ENCODE results near the gene EIF3I.

Gene EIF3I

GRCh38 chr1:32221980-32222755, at the start of gene EIF3I, which contains the start of gene TMEM234:
TSS of gene EIF3I (plus strand) at chr1:32222407. CDS start at chr1:32222442, 35 bp downstream.
TSS of gene TMEM234 (minus strand) at chr1:32222353. CDS start at chr1:32222322, 31 bp downstream.
- peak; percentile 80 to 90 (median 88) for DNase-seq

GRCh38 chr1:32172621-32173245, 49.5 kb upstream of the EIF3I start:
- DNase-seq, result no peak

DNA sequence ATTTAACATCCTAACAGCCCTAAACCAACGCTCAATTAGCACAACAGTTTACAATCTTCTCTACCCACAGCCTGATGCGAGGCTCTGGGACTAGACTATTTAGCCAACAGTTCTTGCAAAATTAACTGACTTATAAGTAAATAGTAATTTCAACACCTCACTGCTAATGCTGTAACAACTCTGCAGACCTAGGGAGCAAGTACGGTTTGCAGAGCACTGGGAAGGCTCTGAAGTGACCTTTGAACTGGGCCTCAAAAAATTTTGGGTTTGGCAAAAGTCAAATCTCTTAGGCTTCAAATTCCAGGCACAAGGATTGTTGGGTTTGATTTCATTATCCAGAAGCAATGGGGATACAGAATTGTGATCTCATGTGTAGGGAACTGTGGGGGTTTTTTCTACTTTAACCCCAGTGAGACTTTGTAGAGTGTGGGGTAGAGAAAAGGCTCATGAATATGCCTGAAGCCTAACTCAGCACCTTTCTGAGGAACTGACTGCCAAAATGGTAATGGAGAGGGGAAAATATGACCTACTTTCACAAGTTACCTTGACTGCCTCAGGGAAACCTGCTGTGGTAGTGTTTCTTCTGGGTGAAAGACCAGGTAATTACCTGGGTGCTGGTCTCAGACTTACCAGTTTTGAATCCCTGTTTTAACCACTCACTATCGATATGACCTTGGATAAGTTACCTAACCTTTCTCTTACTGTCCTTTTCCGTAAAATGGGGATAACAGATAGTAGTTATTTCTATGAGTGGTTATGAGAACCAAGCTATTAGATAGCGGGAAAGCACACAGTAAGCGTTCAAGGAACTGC, 43.6 kb upstream of the EIF3I start:
- no peak for DNase-seq

- DNase-seq, result no peak
Observed at GRCh38 chr1:32179193-32179442, 43.1 kb upstream of the EIF3I start.

GRCh38 chr1:32179443-32180185, 42.6 kb upstream of the EIF3I start, which contains the start of gene TXLNA:
TSS of gene TXLNA (plus strand) at chr1:32179675. CDS start at chr1:32180346, 671 bp downstream.
- DNase-seq, result peak; percentile 84 to 97 (median 88)

- DNase-seq, result peak in 3 of 6 experiments; percentile 13 to 34 (median 28)
Observed at GRCh38 chr1:32180186-32181060, 41.8 kb upstream of the EIF3I start.

GRCh38 chr1:32181065-32181464, 41.1 kb upstream of the EIF3I start:
- no peak for DNase-seq

DNA sequence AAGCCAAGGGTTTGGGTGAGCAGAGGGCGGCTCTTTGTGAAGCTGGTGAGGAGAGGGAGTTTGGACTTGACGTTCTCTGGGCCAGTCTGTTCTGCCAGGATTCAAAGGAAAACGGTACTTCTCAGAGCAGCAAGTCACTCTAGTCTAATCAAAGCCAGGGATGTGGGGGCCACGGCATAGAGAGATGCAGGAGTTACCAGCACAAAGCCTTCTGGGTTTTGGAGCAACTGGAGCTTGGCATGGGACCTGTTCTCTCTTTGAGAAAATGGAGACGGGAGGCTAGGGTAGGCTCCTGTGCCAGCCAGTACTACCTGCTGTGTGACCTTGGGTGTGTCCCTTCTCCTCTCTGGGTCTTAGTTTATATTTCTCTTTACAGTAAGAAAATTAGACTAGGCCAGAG, 40.6 kb upstream of the EIF3I start:
- DNase-seq, result no peak

GRCh38 chr1:32182060-32182459, 40.1 kb upstream of the EIF3I start:
- DNase-seq, result no peak

DNA sequence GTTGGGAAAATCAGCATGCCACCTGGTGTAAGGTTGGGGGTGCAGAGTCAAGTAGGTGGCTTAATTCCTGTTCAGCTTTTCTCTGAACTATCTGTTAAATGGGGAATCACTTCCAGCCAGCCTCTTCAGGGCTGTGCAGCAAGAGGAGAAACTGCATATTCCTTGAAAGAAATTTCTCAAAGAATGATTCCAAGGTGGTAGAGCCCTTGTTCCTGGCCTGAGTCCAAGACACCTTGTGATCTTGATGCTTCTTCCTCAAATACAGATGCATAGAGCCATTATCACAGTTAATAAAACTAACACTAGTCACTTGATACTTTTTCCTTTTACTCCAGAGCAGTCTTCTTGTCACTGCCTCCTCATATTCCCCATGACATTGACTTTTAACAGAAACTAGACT, 37.6 kb upstream of the EIF3I start:
- DNase-seq, result no peak

- DNase-seq, result no peak
Observed at GRCh38 chr1:32186077-32186476, 36.1 kb upstream of the EIF3I start.

GRCh38 chr1:32186491-32186890, 35.7 kb upstream of the EIF3I start:
- DNase-seq, result no peak

GRCh38 chr1:32187850-32188249, 34.4 kb upstream of the EIF3I start:
- no peak for DNase-seq

DNA sequence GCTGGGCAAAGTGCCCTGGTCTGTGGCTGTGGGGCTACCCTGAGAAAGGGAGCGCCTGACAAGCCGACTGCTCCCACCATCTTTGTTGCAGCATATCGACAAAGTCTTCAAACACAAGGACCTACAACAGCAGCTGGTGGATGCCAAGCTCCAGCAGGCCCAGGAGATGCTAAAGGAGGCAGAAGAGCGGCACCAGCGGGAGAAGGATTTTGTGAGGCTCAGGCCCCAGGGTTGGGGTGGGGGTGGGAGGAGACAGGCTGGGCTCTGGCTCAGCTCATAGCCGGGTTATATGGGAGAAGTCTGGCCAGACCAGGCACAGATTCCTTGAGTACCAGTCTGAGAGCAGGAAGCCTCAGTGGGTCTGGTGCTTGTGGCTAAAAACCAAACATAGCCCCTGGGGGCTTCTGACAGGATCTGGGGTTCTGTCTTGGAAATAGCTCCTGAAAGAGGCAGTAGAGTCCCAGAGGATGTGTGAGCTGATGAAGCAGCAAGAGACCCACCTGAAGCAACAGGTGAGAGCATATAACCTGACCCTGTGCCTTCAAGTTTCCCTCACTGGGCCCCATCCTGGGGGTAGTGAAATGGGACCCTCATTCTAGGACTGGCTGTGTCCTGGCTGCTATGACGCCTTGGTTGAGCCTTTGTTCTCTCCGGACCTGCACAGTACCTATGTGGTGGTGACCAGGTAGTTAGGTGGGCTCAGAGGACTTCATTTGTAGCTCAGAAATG, 29.8 kb upstream of the EIF3I start:
- DNase-seq, result no peak

- no peak for DNase-seq
Observed at GRCh38 chr1:32194984-32195383, 27.2 kb upstream of the EIF3I start.

DNA sequence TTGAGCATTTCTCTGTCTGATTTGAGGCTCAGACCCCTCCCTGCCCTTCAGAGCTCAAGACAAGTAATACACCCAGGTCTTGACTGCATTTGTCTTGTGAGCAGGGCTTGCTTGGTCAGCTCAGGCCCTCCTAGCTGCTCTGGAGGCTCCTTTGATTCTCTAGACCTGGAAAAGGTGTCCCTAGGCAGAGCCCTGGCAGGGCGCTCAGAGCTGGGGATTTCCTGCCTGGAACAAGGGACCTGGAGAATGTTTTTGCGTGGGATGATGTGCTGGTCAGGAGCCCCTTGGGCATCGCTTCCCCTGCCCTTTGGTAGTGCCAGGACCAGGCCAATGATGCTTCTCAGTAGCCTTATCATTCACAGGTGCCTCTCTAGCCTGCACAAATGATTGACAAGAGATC, 26.7 kb upstream of the EIF3I start:
- DNase-seq, result no peak

GRCh38 chr1:32195972-32196823, 26.0 kb upstream of the EIF3I start:
- peak in 2 of 6 experiments; percentile 7 to 13 for DNase-seq

GRCh38 chr1:32197074-32197473, 25.1 kb upstream of the EIF3I start:
- DNase-seq, result no peak

- no peak for DNase-seq
Observed at GRCh38 chr1:32197837-32198236, 24.4 kb upstream of the EIF3I start.
